Measurements from ENCODE around the gene NR2F6.
A peak's percentile ranks its signal among the peaks of the same experiment; 100 is the strongest.

NR2F6 gene

GRCh38 chr19:17282488-17283125, 36.9 kb upstream of the NR2F6 start (continued):
- TF ChIP-seq ZNF776 (tag by site-specific recombination; IDR thresholded peaks at IDR 0.05; ENCODE audit: borderline replicate concordance) = no peak
- no peak for TF ChIP-seq ZSCAN23 (tag by site-specific recombination; IDR thresholded peaks at IDR 0.05)
- no peak for TF ChIP-seq ZNF174 (tag by site-specific recombination; IDR thresholded peaks at IDR 0.05)
- TF ChIP-seq ZFP37 (tag by site-specific recombination; IDR thresholded peaks at IDR 0.05) = peak; percentile 69; the same call in 1 of the 2 replicates
- TF ChIP-seq ZFP41 (tag by site-specific recombination; IDR thresholded peaks at IDR 0.05; ENCODE audit: borderline replicate concordance) = no peak
- no peak for TF ChIP-seq ZNF677 (tag by site-specific recombination; IDR thresholded peaks at IDR 0.05)
- TF ChIP-seq ZBTB8A (tag by site-specific recombination; IDR thresholded peaks at IDR 0.05) = peak; percentile 85
- TF ChIP-seq GLI4 (tag by site-specific recombination; IDR thresholded peaks at IDR 0.05) = no peak
- peak; percentile 94 for TF ChIP-seq ZIC2 (tag by site-specific recombination; IDR thresholded peaks at IDR 0.05)
- TF ChIP-seq, protein P1, sequence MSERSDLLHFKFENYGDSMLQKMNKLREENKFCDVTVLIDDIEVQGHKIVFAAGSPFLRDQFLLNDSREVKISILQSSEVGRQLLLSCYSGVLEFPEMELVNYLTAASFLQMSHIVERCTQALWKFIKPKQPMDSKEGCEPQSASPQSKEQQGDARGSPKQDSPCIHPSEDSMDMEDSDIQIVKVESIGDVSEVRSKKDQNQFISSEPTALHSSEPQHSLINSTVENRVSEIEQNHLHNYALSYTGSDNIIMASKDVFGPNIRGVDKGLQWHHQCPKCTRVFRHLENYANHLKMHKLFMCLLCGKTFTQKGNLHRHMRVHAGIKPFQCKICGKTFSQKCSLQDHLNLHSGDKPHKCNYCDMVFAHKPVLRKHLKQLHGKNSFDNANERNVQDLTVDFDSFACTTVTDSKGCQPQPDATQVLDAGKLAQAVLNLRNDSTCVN (tag by site-specific recombination; optimal IDR thresholded peaks at IDR 0.05) = peak; percentile 77
- TF ChIP-seq ZNF791 (tag by site-specific recombination; IDR thresholded peaks at IDR 0.05) = no peak
- TF ChIP-seq ZNF433 (tag by site-specific recombination; IDR thresholded peaks at IDR 0.05; ENCODE audit: low read depth) = no peak
- peak; percentile 44 for TF ChIP-seq ZXDB (tag by site-specific recombination; IDR thresholded peaks at IDR 0.05)
- 0 out of 2 replicates have a peak, but pooled peaks have one; percentile 52 for TF ChIP-seq ZNF501 (tag by site-specific recombination; IDR thresholded peaks at IDR 0.05)
- no peak for TF ChIP-seq ZBTB44 (tag by site-specific recombination; IDR thresholded peaks at IDR 0.05)
- TF ChIP-seq, protein P2, sequence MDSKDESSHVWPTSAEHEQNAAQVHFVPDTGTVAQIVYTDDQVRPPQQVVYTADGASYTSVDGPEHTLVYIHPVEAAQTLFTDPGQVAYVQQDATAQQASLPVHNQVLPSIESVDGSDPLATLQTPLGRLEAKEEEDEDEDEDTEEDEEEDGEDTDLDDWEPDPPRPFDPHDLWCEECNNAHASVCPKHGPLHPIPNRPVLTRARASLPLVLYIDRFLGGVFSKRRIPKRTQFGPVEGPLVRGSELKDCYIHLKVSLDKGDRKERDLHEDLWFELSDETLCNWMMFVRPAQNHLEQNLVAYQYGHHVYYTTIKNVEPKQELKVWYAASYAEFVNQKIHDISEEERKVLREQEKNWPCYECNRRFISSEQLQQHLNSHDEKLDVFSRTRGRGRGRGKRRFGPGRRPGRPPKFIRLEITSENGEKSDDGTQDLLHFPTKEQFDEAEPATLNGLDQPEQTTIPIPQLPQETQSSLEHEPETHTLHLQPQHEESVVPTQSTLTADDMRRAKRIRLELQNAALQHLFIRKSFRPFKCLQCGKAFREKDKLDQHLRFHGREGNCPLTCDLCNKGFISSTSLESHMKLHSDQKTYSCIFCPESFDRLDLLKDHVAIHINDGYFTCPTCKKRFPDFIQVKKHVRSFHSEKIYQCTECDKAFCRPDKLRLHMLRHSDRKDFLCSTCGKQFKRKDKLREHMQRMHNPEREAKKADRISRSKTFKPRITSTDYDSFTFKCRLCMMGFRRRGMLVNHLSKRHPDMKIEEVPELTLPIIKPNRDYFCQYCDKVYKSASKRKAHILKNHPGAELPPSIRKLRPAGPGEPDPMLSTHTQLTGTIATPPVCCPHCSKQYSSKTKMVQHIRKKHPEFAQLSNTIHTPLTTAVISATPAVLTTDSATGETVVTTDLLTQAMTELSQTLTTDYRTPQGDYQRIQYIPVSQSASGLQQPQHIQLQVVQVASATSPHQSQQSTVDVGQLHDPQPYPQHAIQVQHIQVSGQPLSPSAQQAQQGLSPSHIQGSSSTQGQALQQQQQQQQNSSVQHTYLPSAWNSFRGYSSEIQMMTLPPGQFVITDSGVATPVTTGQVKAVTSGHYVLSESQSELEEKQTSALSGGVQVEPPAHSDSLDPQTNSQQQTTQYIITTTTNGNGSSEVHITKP (tag by site-specific recombination; IDR thresholded peaks at IDR 0.05) = peak; percentile 78
- TF ChIP-seq ZNF2 (tag by site-specific recombination; IDR thresholded peaks at IDR 0.05) = peak; percentile 80

- Histone ChIP-seq H3K9me3 (ENCODE audit: control insufficient read depth, insufficient read depth, low read depth, low read length) (no peaks in the 10 kb centered on the region), H3K4me3 (ENCODE audit: low read depth, low read length) (no peak within 1 kb of the TSS), H3K27ac (ENCODE audit: extremely low read depth, low read depth, low read length) (no peak within 1 kb of the TSS), H3K36me3 (ENCODE audit: control insufficient read depth in 2 of 2, insufficient read depth in 1 of 2, low read length in 2 of 2) (peaks cover 4 to 18% of the 10 kb centered on the region in 2 experiments; a peak in 2 of 3 replicates), H3K4me1 (ENCODE audit: control insufficient read depth, insufficient read depth, low read length) (no peaks in the 10 kb centered on the region)
- CTCF ChIA-PET = interaction anchor here (0.5 to 4.1 kb wide), 22 partner anchors 8 to 1201 kb away, joined by 3 to 37 read pairs (median 4); partner anchors contain the start of genes ABHD8, BABAM1, HAUS8 and USE1
- TF ChIP-seq ZNF664 (tag by site-specific recombination; IDR thresholded peaks at IDR 0.05) (0 out of 2 replicates have a peak, but pooled peaks have one; percentile 32), ZNF621 (tag by site-specific recombination; IDR thresholded peaks at IDR 0.05) (no peak)
- TF ChIP-seq, protein P3, sequence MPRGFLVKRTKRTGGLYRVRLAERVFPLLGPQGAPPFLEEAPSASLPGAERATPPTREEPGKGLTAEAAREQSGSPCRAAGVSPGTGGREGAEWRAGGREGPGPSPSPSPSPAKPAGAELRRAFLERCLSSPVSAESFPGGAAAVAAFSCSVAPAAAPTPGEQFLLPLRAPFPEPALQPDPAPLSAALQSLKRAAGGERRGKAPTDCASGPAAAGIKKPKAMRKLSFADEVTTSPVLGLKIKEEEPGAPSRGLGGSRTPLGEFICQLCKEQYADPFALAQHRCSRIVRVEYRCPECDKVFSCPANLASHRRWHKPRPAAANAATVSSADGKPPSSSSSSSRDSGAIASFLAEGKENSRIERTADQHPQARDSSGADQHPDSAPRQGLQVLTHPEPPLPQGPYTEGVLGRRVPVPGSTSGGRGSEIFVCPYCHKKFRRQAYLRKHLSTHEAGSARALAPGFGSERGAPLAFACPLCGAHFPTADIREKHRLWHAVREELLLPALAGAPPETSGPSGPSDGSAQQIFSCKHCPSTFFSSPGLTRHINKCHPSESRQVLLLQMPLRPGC (tag by site-specific recombination; IDR thresholded peaks at IDR 0.05) = no peak
- POLR2A ChIA-PET = interaction anchor here (0.6 to 1.0 kb wide), 6 partner anchors 15 to 59 kb away, joined by 3 to 8 read pairs (median 3); partner anchors contain the start of gene BABAM1
Measured at GRCh38 chr19:17281391-17282304, 35.9 kb upstream of the NR2F6 start, which contains the start of gene ANKLE1. Gene ANKLE1 (plus strand): TSS chr19:17281901. CDS start chr19:17281921, 20 bp downstream.

Measured in HEK293 (cell line).